HG03469 (cell line): Measurements from ENCODE around the gene WT1.

Experiments
- ATAC-seq: cut with Tn5 transposase; IDR thresholded peaks from one replicate; pipeline ENCODE4 v1.9.1; 2021; ENCODE audit warnings: mild to moderate bottlenecking, moderate library complexity, moderate number of reproducible peaks; ENCODE audit not compliant: unreplicated experiment

Gene WT1

GRCh38 chr11:32438866-32439489, 3.6 kb upstream of the WT1 start:
- ATAC-seq = no peak

- no peak for ATAC-seq
Measured at GRCh38 chr11:32438346-32438865, 3.1 kb upstream of the WT1 start.

GRCh38 chr11:32437495-32438345, 2.4 kb upstream of the WT1 start:
- no peak for ATAC-seq

GRCh38 chr11:32436751-32437494, 1.6 kb upstream of the WT1 start:
- ATAC-seq = no peak

- ATAC-seq = no peak
Measured at GRCh38 chr11:32435942-32436750, 807 bp upstream of the WT1 start.

- no peak for ATAC-seq
Measured at GRCh38 chr11:32435152-32435480, 223 bp downstream of the WT1 start.

GRCh38 chr11:32434356-32435151, 785 bp downstream of the WT1 start:
- no peak for ATAC-seq

GRCh38 chr11:32433914-32434355, 1.4 kb downstream of the WT1 start:
- ATAC-seq = no peak

GRCh38 chr11:32433101-32433913, 2.0 kb downstream of the WT1 start:
- no peak for ATAC-seq

- ATAC-seq = no peak
Measured at GRCh38 chr11:32432565-32432964, 2.8 kb downstream of the WT1 start.

- ATAC-seq = no peak
Measured at GRCh38 chr11:32430568-32431381, 4.6 kb downstream of the WT1 start.

GRCh38 chr11:32429477-32429876, 5.9 kb downstream of the WT1 start:
- no peak for ATAC-seq

GRCh38 chr11:32428665-32429303, 6.6 kb downstream of the WT1 start:
- no peak for ATAC-seq

- no peak for ATAC-seq
Measured at GRCh38 chr11:32427935-32428664, 7.2 kb downstream of the WT1 start.

GRCh38 chr11:32427616-32427934, 7.8 kb downstream of the WT1 start:
- ATAC-seq = no peak

GRCh38 chr11:32426819-32427615, 8.3 kb downstream of the WT1 start:
- ATAC-seq = no peak
